Trophoblast cell (in vitro differentiated cells and primary cell): ENCODE measurements around the gene ANXA9.

Source experiments
- DNase-seq, 2 donors: peaks; one replicate each; pipeline ENCODE4 v3.0.0-alpha.2; 2016
- H2AFZ ChIP-seq: 2 replicates; pipeline ENCODE4 v1.6.1; 2013; ENCODE audit warnings: low read length, moderate library complexity, mild to moderate bottlenecking; ENCODE audit not compliant: insufficient read depth, poor library complexity
- H2AK5ac ChIP-seq: 2 replicates; pipeline ENCODE4 v1.6.1; 2013; ENCODE audit warnings: mild to moderate bottlenecking, low read length
- H2BK120ac ChIP-seq: 2 replicates; pipeline ENCODE4 v1.6.1; 2013; ENCODE audit warnings: low read length, mild to moderate bottlenecking, moderate library complexity; ENCODE audit not compliant: insufficient read depth, poor library complexity
- H2BK12ac ChIP-seq: 2 replicates; pipeline ENCODE4 v1.6.1; 2013; ENCODE audit warnings: mild to moderate bottlenecking, low read length, moderate library complexity
- H2BK5ac ChIP-seq: 2 replicates; pipeline ENCODE4 v1.6.1; 2013; ENCODE audit warnings: low read length, low read depth, moderate library complexity, mild to moderate bottlenecking; ENCODE audit not compliant: poor library complexity
- H3K14ac ChIP-seq: 2 replicates; pipeline ENCODE4 v1.6.1; 2013; ENCODE audit warnings: mild to moderate bottlenecking, low read length
- H3K18ac ChIP-seq: 2 replicates; pipeline ENCODE4 v1.6.1; 2013; ENCODE audit warnings: mild to moderate bottlenecking, low read length
- H3K23ac ChIP-seq: 2 replicates; pipeline ENCODE4 v1.6.1; 2013; ENCODE audit warnings: low read length
- H3K27ac ChIP-seq: 2 replicates; pipeline ENCODE4 v1.5.1; 2013; ENCODE audit warnings: low read depth, mild to moderate bottlenecking, inconsistent platforms, low read length, moderate library complexity
- H3K27me3 ChIP-seq: 2 replicates; pipeline ENCODE4 v1.6.1; 2013; ENCODE audit warnings: inconsistent platforms, mild to moderate bottlenecking, low read length, moderate library complexity; ENCODE audit not compliant: insufficient read depth
- H3K36me3 ChIP-seq, 2 experiments: 1 replicate in 1 of 2; 2 replicates in 1 of 2; pipeline ENCODE4 v1.6.1; 2013; ENCODE audit warnings: low read length in 2 of 2, mild to moderate bottlenecking in 2 of 2, moderate library complexity in 1 of 2; ENCODE audit not compliant: insufficient read depth in 2 of 2, control insufficient read depth in 1 of 2
- H3K4ac ChIP-seq: 2 replicates; pipeline ENCODE4 v1.6.1; 2013; ENCODE audit warnings: low read depth, mild to moderate bottlenecking, low read length, moderate library complexity
- H3K4me1 ChIP-seq, 2 experiments: 1 replicate in 1 of 2; 2 replicates in 1 of 2; pipeline ENCODE4 v1.6.1; 2013; ENCODE audit warnings: low read length in 2 of 2, mild to moderate bottlenecking in 2 of 2, moderate library complexity in 1 of 2; ENCODE audit not compliant: insufficient read depth in 2 of 2, control insufficient read depth in 1 of 2
- H3K4me2 ChIP-seq: 2 replicates; pipeline ENCODE4 v1.6.1; 2013; ENCODE audit warnings: inconsistent platforms, mild to moderate bottlenecking, low read length, moderate library complexity
- H3K4me3 ChIP-seq: 2 replicates; pipeline ENCODE4 v1.5.1; 2013; ENCODE audit warnings: mild to moderate bottlenecking, low read depth, low read length, inconsistent platforms
- H3K79me1 ChIP-seq: one replicate; pipeline ENCODE4 v1.6.1; 2013; ENCODE audit warnings: low read length
- H3K79me2 ChIP-seq: 2 replicates; pipeline ENCODE4 v1.6.1; 2013; ENCODE audit warnings: low read length, mild to moderate bottlenecking; ENCODE audit not compliant: control insufficient read depth, insufficient read depth, poor library complexity
- H3K9ac ChIP-seq: 2 replicates; pipeline ENCODE4 v1.6.1; 2013; ENCODE audit warnings: mild to moderate bottlenecking, low read length
- H3K9me3 ChIP-seq: 2 replicates; pipeline ENCODE4 v1.6.1; 2013; ENCODE audit warnings: low read depth, mild to moderate bottlenecking, control low read depth, inconsistent platforms, low read length; ENCODE audit not compliant: insufficient read depth
- H4K12ac ChIP-seq: 2 replicates; pipeline ENCODE4 v1.6.1; 2013; ENCODE audit warnings: low read depth, mild to moderate bottlenecking, low read length, moderate library complexity
- H4K8ac ChIP-seq: 2 replicates; pipeline ENCODE4 v1.6.1; 2013; ENCODE audit warnings: low read depth, mild to moderate bottlenecking, low read length, moderate library complexity
- H4K91ac ChIP-seq: one replicate; pipeline ENCODE4 v1.6.1; 2013; ENCODE audit warnings: low read depth, mild to moderate bottlenecking, low read length, moderate library complexity
- WGBS: extraction: QIAGEN DNeasy Blood & Tissue Kit; methylation state at CpG from one replicate; pipeline ENCODE4 v1.1.7; 2013; ENCODE audit warnings: missing lambda C conversion rate; ENCODE audit not compliant: insufficient read length, insufficient coverage; ENCODE audit errors: extremely low coverage; 5-methylcytosine and 5-hydroxymethylcytosine counted together

ANXA9 gene

DNA sequence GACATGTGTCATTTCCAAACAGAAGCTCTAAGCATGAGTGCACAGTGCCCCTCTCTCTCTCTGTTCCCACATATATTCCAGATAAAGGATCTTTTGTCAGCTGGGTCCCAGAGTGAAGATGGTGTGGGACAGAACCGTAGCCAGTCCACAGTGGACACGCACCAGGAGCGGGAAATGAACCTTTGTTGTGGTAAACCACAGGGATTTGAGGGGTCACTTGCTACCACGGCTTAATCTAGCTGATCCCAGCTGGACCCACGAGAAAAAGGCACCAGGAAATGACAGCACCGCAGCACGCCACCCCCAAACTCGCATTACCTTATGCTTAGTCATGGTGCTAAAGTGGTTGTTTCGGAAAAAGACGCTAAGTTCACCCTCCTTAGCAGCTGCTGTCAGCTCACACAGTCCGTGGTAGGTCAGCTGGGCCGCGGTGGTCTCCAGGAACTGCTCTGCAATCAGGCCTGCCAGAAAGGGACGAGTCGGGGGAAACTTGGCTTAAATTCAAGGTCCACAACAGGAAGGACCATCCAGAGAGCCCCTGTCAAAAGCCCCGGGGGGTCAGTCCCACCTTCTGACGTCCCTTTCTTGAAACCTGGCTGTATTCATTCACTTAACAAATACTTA lies 17.1 kb downstream of the ANXA9 start:
- H3K9me3 ChIP-seq, result no peaks in the 10 kb centered on the region
- no peaks in the 10 kb centered on the region for H3K4me1 ChIP-seq
- H3K79me1 ChIP-seq, result no peaks in the 10 kb centered on the region
- no peak overlapping the region for H3K4me3 ChIP-seq
- no peaks in the 10 kb centered on the region for H3K27me3 ChIP-seq
- H2AFZ ChIP-seq, result no peak overlapping the region
- H4K12ac ChIP-seq, result no peak overlapping the region
- no peak overlapping the region for H4K91ac ChIP-seq
- H4K8ac ChIP-seq, result no peak overlapping the region
- no peaks in the 10 kb centered on the region for H3K79me2 ChIP-seq
- DNase-seq, result no peak
- H3K23ac ChIP-seq, result no peak overlapping the region
- no CpG with 5 or more reads among the region's 17 CpGs for WGBS
- H2BK12ac ChIP-seq, result no peak overlapping the region
- no peak overlapping the region for H3K27ac ChIP-seq
- no peak overlapping the region for H3K9ac ChIP-seq
- H3K14ac ChIP-seq, result no peak overlapping the region
- H3K18ac ChIP-seq, result no peak overlapping the region
- H2BK120ac ChIP-seq, result no peak overlapping the region
- no peak overlapping the region for H3K4me2 ChIP-seq
- H2BK5ac ChIP-seq, result no peak overlapping the region
- H3K4ac ChIP-seq, result no peak overlapping the region
- H2AK5ac ChIP-seq, result no peak overlapping the region
- H3K36me3 ChIP-seq, result peaks cover 2% of the 10 kb centered on the region in 2 experiments

DNA sequence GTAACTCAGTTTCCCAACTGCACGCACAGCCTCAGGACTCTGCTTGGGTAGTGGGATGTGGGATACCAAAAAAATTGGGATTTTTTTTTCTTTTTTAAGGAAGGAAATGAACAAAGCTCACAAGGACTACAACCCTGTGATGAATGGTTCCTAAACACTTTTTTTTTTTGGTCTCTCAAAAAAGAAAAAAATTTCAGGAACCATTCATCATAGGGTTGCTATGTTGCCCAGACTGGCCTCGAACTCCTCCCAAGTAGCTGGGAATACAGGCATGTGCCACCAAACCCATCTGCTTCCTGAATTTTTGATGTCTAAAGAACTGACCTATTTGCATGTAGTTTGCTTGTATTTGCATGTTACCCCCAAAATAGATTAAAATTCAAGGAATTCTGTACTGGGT lies 17.8 kb downstream of the ANXA9 start:
- no peak overlapping the region for H2BK12ac ChIP-seq
- no peaks in the 10 kb centered on the region for H3K27me3 ChIP-seq
- no peak overlapping the region for H3K23ac ChIP-seq
- DNase-seq, result no peak
- no peak overlapping the region for H3K27ac ChIP-seq
- no peaks in the 10 kb centered on the region for H3K79me1 ChIP-seq
- H3K4me2 ChIP-seq, result no peak overlapping the region
- H3K9me3 ChIP-seq, result no peaks in the 10 kb centered on the region
- no peak overlapping the region for H4K91ac ChIP-seq
- H3K4me1 ChIP-seq, result no peaks in the 10 kb centered on the region
- H2AFZ ChIP-seq, result no peak overlapping the region
- H4K12ac ChIP-seq, result no peak overlapping the region
- H3K36me3 ChIP-seq, result peaks cover 2% of the 10 kb centered on the region in 2 experiments
- H3K4me3 ChIP-seq, result no peak overlapping the region
- no peak overlapping the region for H4K8ac ChIP-seq
- H3K4ac ChIP-seq, result no peak overlapping the region
- H2BK120ac ChIP-seq, result no peak overlapping the region
- no peak overlapping the region for H3K14ac ChIP-seq
- no peak overlapping the region for H2AK5ac ChIP-seq
- no CpG with 5 or more reads among the region's 2 CpGs for WGBS
- no peak overlapping the region for H2BK5ac ChIP-seq
- H3K9ac ChIP-seq, result no peak overlapping the region
- H3K18ac ChIP-seq, result no peak overlapping the region
- no peaks in the 10 kb centered on the region for H3K79me2 ChIP-seq

DNA sequence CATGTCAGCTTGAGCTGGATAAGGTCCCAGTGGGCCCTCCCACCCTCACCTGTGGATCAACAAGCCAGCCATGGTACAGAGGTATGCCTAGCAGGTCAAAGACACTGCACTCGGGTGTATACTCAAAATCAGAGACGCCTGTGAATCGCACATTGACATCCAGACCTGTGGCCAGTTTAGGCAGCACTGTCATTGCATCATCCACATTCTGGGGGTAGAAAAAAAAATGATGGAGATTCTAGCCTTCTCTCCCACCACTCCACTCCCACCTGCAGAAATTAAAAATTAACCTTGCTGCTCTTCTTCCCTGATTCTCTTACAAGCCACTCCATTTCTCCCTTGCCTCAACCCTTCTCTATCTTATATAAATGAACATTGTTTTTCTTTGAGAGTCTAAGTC lies 18.3 kb downstream of the ANXA9 start:
- Histone ChIP-seq H4K91ac (no peak overlapping the region), H2BK120ac (no peak overlapping the region), H4K8ac (no peak overlapping the region), H3K27me3 (no peaks in the 10 kb centered on the region), H3K4me3 (no peak overlapping the region), H3K4me1 (no peaks in the 10 kb centered on the region), H3K4ac (no peak overlapping the region), H2BK5ac (no peak overlapping the region), H3K79me2 (no peaks in the 10 kb centered on the region), H3K79me1 (no peaks in the 10 kb centered on the region), H3K27ac (no peak overlapping the region), H3K9me3 (no peaks in the 10 kb centered on the region), H3K4me2 (no peak overlapping the region), H3K9ac (no peak overlapping the region), H4K12ac (no peak overlapping the region), H2BK12ac (no peak overlapping the region), H3K14ac (no peak overlapping the region), H2AK5ac (no peak overlapping the region), H3K23ac (no peak overlapping the region), H2AFZ (no peak overlapping the region), H3K36me3 (peaks cover 2% of the 10 kb centered on the region in 2 experiments), H3K18ac (no peak overlapping the region)
- DNase-seq, result no peak
- no CpG with 5 or more reads among the region's 3 CpGs for whole genome bisulfite sequencing

DNA sequence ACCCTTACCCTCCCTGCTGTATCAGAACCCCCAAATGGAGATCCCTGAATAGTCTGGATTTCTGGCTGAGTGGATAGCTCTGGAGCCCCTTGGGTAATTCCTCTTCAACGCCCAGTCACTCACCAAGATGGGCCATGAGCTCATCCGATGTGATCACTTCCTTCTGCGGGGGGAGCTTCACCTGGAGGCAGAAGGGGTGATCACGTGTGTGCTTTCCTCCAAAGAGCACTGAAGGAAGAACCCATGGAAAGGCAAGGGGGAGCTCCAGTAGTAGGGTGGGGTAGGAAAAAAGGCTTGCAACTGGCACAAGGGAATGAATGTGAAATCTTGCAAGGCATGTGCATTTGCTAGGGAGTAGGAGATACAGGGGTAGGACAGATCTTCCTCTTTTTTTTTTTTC lies 19.5 kb downstream of the ANXA9 start:
- H3K9me3 ChIP-seq, result no peaks in the 10 kb centered on the region
- H4K91ac ChIP-seq, result no peak overlapping the region
- H2BK12ac ChIP-seq, result no peak overlapping the region
- no peaks in the 10 kb centered on the region for H3K27me3 ChIP-seq
- no CpG with 5 or more reads among the region's 4 CpGs for WGBS
- no peak overlapping the region for H3K4me2 ChIP-seq
- peaks cover 6% of the 10 kb centered on the region in 2 experiments for H3K4me1 ChIP-seq
- H3K79me1 ChIP-seq, result no peaks in the 10 kb centered on the region
- peaks cover 2% of the 10 kb centered on the region in 2 experiments for H3K36me3 ChIP-seq
- no peak overlapping the region for H2AFZ ChIP-seq
- no peak overlapping the region for H3K18ac ChIP-seq
- H3K79me2 ChIP-seq, result no peaks in the 10 kb centered on the region
- H3K23ac ChIP-seq, result no peak overlapping the region
- H3K4ac ChIP-seq, result no peak overlapping the region
- no peak overlapping the region for H4K12ac ChIP-seq
- no peak for DNase-seq
- H2BK120ac ChIP-seq, result no peak overlapping the region
- no peak overlapping the region for H3K4me3 ChIP-seq
- no peak overlapping the region for H4K8ac ChIP-seq
- no peak overlapping the region for H3K14ac ChIP-seq
- no peak overlapping the region for H2BK5ac ChIP-seq
- no peak overlapping the region for H2AK5ac ChIP-seq
- H3K9ac ChIP-seq, result no peak overlapping the region
- H3K27ac ChIP-seq, result no peak overlapping the region
